CMK (cell line): ENCODE data around the gene RSU1.
"Not testable (repeated sequence)": the region's sequence is repeated elsewhere in the genome, so short reads cannot be mapped to it uniquely, and the experiment has no call there.

Experiments used
- DNase-seq: peaks from one replicate; pipeline ENCODE4 v3.0.0-alpha.2; 2010; ENCODE audit warnings: low read depth

The RSU1 gene

GRCh38 chr10:16780338-16780880 lies 36.8 kb downstream of the RSU1 start:
- no peak for DNase-seq

- DNase-seq = no peak
Measured at GRCh38 chr10:16779384-16779915, 37.8 kb downstream of the RSU1 start.

GRCh38 chr10:16777473-16778370 lies 39.5 kb downstream of the RSU1 start:
- DNase-seq = no peak

- DNase-seq = no peak
Measured at GRCh38 chr10:16776896-16777295, 40.3 kb downstream of the RSU1 start.

GRCh38 chr10:16773334-16773733 lies 43.9 kb downstream of the RSU1 start:
- DNase-seq = no peak

- no peak for DNase-seq
Measured at GRCh38 chr10:16770670-16771069, 46.6 kb downstream of the RSU1 start.

GRCh38 chr10:16770141-16770540 lies 47.1 kb downstream of the RSU1 start:
- no peak for DNase-seq

- DNase-seq = no peak
Measured at GRCh38 chr10:16769331-16769730, 47.9 kb downstream of the RSU1 start.

- DNase-seq = no peak
Measured at GRCh38 chr10:16768702-16769101, 48.5 kb downstream of the RSU1 start.

- DNase-seq = peak; percentile 31
Measured at GRCh38 chr10:16765509-16766375, 51.5 kb downstream of the RSU1 start.

GRCh38 chr10:16761300-16761699 lies 55.9 kb downstream of the RSU1 start:
- DNase-seq = no peak

GRCh38 chr10:16756561-16757221 lies 60.5 kb downstream of the RSU1 start:
- DNase-seq = no peak

- no peak for DNase-seq
Measured at GRCh38 chr10:16754765-16755164, 62.5 kb downstream of the RSU1 start.

- DNase-seq = not testable (repeated sequence)
Measured at GRCh38 chr10:16752849-16753248, 64.4 kb downstream of the RSU1 start.

- DNase-seq = no peak
Measured at GRCh38 chr10:16752099-16752498, 65.1 kb downstream of the RSU1 start.

- no peak for DNase-seq
Measured at GRCh38 chr10:16751244-16751643, 66.0 kb downstream of the RSU1 start.

- DNase-seq = no peak
Measured at GRCh38 chr10:16750461-16750860, 66.8 kb downstream of the RSU1 start.

GRCh38 chr10:16748749-16749148 lies 68.5 kb downstream of the RSU1 start:
- DNase-seq = no peak

GRCh38 chr10:16746856-16747255 lies 70.4 kb downstream of the RSU1 start:
- DNase-seq = no peak

GRCh38 chr10:16745061-16745460 lies 72.2 kb downstream of the RSU1 start:
- DNase-seq = no peak

- DNase-seq = no peak
Measured at GRCh38 chr10:16742165-16742960, 74.9 kb downstream of the RSU1 start.
